Measurements from ENCODE around the gene C1orf216. TPM values are rescaled to one million over a fixed set of nuclear protein-coding genes. Genes with fewer than 3 reads are reported as not detected.

C1orf216 gene
- total RNA-seq, 2 donors from 2014 or later, result 3.1 to 6.6 TPM

DNA sequence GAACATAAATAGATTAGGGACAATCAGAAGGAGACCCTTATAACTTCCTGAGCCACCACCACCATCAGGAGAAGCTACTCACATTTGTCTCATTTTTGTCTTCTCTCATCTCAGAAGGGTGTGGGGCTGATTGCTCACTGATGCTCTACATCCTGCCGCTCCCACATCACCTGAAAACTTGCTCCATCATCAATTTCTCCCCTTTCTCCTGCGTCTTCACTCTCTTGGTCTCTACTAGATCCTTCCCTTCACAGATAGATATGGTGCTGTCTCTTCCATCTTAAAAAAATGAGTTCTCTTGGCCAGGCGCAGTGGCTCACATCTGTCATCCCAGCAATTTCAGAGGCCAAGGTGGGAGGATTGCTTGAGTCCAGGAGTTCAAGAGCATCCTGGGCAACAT, 38.4 kb downstream of the C1orf216 start:
- no peaks in the 10 kb centered on the region for H3K4me1 ChIP-seq
- no peak for TF ChIP-seq POLR2A (IDR thresholded peaks at IDR 0.05)
- TF ChIP-seq, protein P1, sequence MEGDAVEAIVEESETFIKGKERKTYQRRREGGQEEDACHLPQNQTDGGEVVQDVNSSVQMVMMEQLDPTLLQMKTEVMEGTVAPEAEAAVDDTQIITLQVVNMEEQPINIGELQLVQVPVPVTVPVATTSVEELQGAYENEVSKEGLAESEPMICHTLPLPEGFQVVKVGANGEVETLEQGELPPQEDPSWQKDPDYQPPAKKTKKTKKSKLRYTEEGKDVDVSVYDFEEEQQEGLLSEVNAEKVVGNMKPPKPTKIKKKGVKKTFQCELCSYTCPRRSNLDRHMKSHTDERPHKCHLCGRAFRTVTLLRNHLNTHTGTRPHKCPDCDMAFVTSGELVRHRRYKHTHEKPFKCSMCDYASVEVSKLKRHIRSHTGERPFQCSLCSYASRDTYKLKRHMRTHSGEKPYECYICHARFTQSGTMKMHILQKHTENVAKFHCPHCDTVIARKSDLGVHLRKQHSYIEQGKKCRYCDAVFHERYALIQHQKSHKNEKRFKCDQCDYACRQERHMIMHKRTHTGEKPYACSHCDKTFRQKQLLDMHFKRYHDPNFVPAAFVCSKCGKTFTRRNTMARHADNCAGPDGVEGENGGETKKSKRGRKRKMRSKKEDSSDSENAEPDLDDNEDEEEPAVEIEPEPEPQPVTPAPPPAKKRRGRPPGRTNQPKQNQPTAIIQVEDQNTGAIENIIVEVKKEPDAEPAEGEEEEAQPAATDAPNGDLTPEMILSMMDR (IDR thresholded peaks at IDR 0.05), result no peak
- no peak for ATAC-seq
- H3K27ac ChIP-seq, result no peak overlapping the region
- H3K27me3 ChIP-seq, result no peaks in the 10 kb centered on the region
- H3K4me3 ChIP-seq, result no peak overlapping the region
- intact Hi-C loops (cut with DNase I), result no loop called here
- 84 to 87% methylated on average over 3 of the region's 3 CpGs for WGBS, 2 donors
- DNase-seq, result no peak
- H3K9me3 ChIP-seq, result no peaks in the 10 kb centered on the region
- H3K36me3 ChIP-seq (replicated peaks in 1 of 2; ENCODE audit: insufficient read depth in 1 of 2, low read depth in 2 of 2), result no peaks in the 10 kb centered on the region

DNA sequence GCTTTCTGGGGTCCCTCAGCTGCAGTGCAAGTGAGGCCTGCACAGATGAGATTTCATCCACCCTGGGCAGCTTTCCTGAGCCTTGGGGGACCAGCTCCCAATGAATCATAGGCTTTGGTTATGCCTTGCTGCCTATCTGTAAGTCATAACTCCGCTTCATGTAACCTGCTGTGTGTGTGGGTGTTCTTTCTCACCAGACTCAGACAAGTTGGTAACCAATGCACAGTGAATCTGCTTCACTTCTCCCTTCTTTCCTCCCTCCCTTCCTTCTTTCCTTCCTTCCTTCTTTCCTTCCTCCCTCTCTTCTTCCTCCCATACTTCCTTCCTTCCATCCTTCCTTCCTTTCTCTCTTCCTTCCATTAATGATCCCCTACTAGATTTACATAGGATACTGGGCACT, 42.9 kb downstream of the C1orf216 start:
- H3K27ac ChIP-seq, result no peak overlapping the region
- DNase-seq (no peak), ATAC-seq (no peak)
- H3K4me3 ChIP-seq, result no peak overlapping the region
- H3K4me1 ChIP-seq, result no peaks in the 10 kb centered on the region
- TF ChIP-seq, protein P1 (IDR thresholded peaks at IDR 0.05), result no peak
- no peak for TF ChIP-seq POLR2A (IDR thresholded peaks at IDR 0.05)
- WGBS, 2 donors, result 35 to 50% methylated on average over 1 of the region's 1 CpG
- no peaks in the 10 kb centered on the region for H3K36me3 ChIP-seq (replicated peaks in 1 of 2; ENCODE audit: insufficient read depth in 1 of 2, low read depth in 2 of 2)
- H3K27me3 ChIP-seq, result no peaks in the 10 kb centered on the region
- intact Hi-C loops (cut with DNase I), result no loop called here
- H3K9me3 ChIP-seq, result no peaks in the 10 kb centered on the region

DNA sequence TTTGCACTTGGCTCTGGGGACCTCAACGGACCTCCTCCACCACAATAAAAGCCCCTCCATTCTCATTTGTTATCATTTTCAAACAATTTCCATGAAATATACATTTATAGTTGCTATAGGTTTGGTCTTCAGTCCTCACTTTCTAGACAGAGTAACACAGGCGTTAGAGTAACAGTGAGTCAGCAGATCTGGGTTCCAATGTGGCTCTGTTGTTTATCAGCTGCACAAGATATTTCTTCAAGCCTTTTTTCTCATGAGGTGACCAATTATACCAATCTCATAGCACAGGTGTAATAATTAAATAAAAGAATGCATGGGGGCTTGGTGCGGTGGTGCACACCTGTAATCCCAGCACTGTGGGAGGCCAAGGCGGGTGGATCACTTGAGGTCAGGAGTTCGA, 44.6 kb downstream of the C1orf216 start:
- no peaks in the 10 kb centered on the region for H3K36me3 ChIP-seq (replicated peaks in 1 of 2; ENCODE audit: insufficient read depth in 1 of 2, low read depth in 2 of 2)
- H3K27me3 ChIP-seq, result no peaks in the 10 kb centered on the region
- whole genome bisulfite sequencing, 2 donors, result 76 to 77% methylated on average over 5 of the region's 5 CpGs
- no peak for TF ChIP-seq POLR2A (IDR thresholded peaks at IDR 0.05)
- TF ChIP-seq, protein P1 (IDR thresholded peaks at IDR 0.05), result no peak
- H3K4me1 ChIP-seq, result no peaks in the 10 kb centered on the region
- ATAC-seq (no peak), DNase-seq (no peak)
- intact Hi-C loops (cut with DNase I), result no loop called here
- no peaks in the 10 kb centered on the region for H3K9me3 ChIP-seq
- H3K27ac ChIP-seq, result no peak overlapping the region
- no peak overlapping the region for H3K4me3 ChIP-seq

DNA sequence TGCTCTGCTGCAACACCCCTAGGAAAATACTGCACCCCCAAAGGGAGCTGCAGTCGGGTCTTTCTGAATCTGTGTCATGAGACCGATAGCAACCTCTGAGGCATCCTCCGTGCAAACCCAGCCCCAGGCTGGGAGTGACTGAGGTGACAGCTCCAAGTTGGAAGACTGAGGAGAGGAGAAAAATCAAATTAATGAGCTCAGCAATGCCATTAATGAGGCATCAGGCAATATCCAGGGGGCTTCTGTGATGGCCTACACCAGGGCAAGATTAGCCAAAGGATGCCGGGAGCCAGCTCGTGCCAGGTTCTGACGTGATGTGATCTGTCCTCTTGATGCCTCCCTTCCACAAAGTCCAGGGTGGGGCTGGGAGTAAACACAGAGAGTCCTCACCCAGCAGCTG, 46.6 kb downstream of the C1orf216 start:
- DNase-seq, result no peak
- Histone ChIP-seq H3K9me3 (no peaks in the 10 kb centered on the region), H3K4me1 (no peaks in the 10 kb centered on the region), H3K36me3 (replicated peaks in 1 of 2; ENCODE audit: insufficient read depth in 1 of 2, low read depth in 2 of 2) (no peaks in the 10 kb centered on the region), H3K4me3 (no peak overlapping the region), H3K27ac (no peak overlapping the region), H3K27me3 (no peaks in the 10 kb centered on the region)
- intact Hi-C loops (cut with DNase I), result no loop called here
- ATAC-seq, result no peak
- TF ChIP-seq, protein P1 (IDR thresholded peaks at IDR 0.05), result no peak
- no peak for TF ChIP-seq POLR2A (IDR thresholded peaks at IDR 0.05)
- 50 to 78% methylated on average over 1 to 6 of the region's 6 CpGs for WGBS, 2 donors

DNA sequence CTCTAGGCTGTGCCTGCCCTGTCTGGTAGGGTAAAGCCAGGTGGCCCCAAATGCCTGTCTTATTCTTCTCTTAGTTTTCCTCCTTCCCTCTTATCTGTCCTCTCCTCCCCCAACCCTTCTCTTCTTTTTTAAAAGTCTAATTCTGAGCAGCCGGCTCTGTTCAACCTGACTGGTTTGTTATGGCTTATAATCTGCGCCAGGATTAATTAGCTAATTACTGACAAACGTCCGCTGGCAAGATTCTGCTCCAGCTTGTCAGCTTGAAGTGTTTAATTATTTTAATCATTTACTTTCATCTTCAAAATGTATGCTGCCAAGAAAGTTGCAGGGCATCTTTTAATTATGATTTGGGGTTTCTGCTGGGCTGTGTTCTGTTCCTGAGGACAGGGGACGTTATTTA, 50.2 kb downstream of the C1orf216 start:
- WGBS, 2 donors, result 57 to 65% methylated on average over 5 of the region's 5 CpGs
- no peaks in the 10 kb centered on the region for H3K4me1 ChIP-seq
- no peaks in the 10 kb centered on the region for H3K27me3 ChIP-seq
- DNase-seq, result no peak
- no peak for TF ChIP-seq POLR2A (IDR thresholded peaks at IDR 0.05)
- TF ChIP-seq, protein P1 (IDR thresholded peaks at IDR 0.05), result no peak
- no peak overlapping the region for H3K4me3 ChIP-seq
- H3K27ac ChIP-seq, result no peak overlapping the region
- intact Hi-C loops (cut with DNase I), result no loop called here
- H3K9me3 ChIP-seq, result no peaks in the 10 kb centered on the region
- no peaks in the 10 kb centered on the region for H3K36me3 ChIP-seq (replicated peaks in 1 of 2; ENCODE audit: insufficient read depth in 1 of 2, low read depth in 2 of 2)
- ATAC-seq, result no peak

Measured in body of pancreas (tissue), 4 donors.